Esophagus squamous epithelium (tissue), 5 donors: ENCODE data around the gene TSPEAR. TPM values are rescaled to one million over a fixed set of nuclear protein-coding genes. Genes with fewer than 3 reads are reported as not detected.

Experiments used
- DNase-seq: peaks from one replicate; lab custom pipeline; 2025; lab: John Stamatoyannopoulos, UW
- H3K27ac ChIP-seq, 4 donors: fragments of 200-600 bp; sonication (generic); one replicate each; pipeline ENCODE4 v1.5.1; 2016 to 2019; ENCODE audit warnings: mild to moderate bottlenecking in 1 of 4
- H3K27me3 ChIP-seq, 4 donors: fragments of 200-600 bp; sonication (generic); 1 replicate in 3 of 4; 2 replicates in 1 of 4; pipeline versions ENCODE4 v1.5.1 to v1.6.0; 2017 to 2021; ENCODE audit warnings: antibody characterized with exemption in 1 of 4
- H3K36me3 ChIP-seq, 3 donors: fragments of 200-600 bp; sonication (generic); one replicate each; pipeline ENCODE4 v1.5.1; 2016 to 2019
- H3K4me1 ChIP-seq, 3 donors: fragments of 200-600 bp; sonication (generic); one replicate each; pipeline ENCODE4 v1.5.1; 2017 to 2019
- H3K4me3 ChIP-seq, 4 donors: fragments of 200-600 bp; sonication (generic); 1 replicate in 3 of 4; 2 replicates in 1 of 4; pipeline ENCODE4 v1.5.1; 2016 to 2019; ENCODE audit warnings: mild to moderate bottlenecking in 2 of 4, moderate library complexity in 1 of 4
- H3K9me3 ChIP-seq, 3 donors: fragments of 200-600 bp; sonication (generic); one replicate each; pipeline ENCODE4 v1.5.1; 2016 to 2019
- POLR2A ChIP-seq, 4 donors: fragments of 450-650 bp; IDR thresholded peaks; one replicate each; pipeline ENCODE4 v1.6.1; 2017; ENCODE audit warnings: antibody characterized with exemption in 4 of 4, mild to moderate bottlenecking in 4 of 4, moderate library complexity in 3 of 4
- WGBS, 2 donors: methylation state at CpG; one replicate each; pipeline ENCODE4 v1.1.5; 2018; 5-methylcytosine and 5-hydroxymethylcytosine counted together
- intact Hi-C: fragments of 100-400 bp; cut with DNase I; formaldehyde crosslinking; loops from one replicate; pipeline ENCODE4 v1.15.0; 2022
- total RNA-seq, 4 donors: library from RNA; depleted of rRNA; stranded (reverse); fragments of >200 nt; gene quantifications; one replicate each; pipeline ENCODE4 v1.1.0, GENCODE V29; 2016
- TF ChIP-seq, protein P1 (sequence below), 6 experiments: fragments of 450-650 bp in 4 of 6; fragments of 200-600 bp in 2 of 6; sonication (generic) in 2 of 6; IDR thresholded peaks; one replicate each; pipeline ENCODE4 v1.5.1; 2016 to 2019; ENCODE audit warnings: antibody characterized with exemption in 6 of 6, mild to moderate bottlenecking in 4 of 6, moderate library complexity in 4 of 6
- donor health status: DM: yes; HTN: yes; CAD: no.

TSPEAR gene
- total RNA-seq, 4 donors from 2014 or later, result not detected

DNA sequence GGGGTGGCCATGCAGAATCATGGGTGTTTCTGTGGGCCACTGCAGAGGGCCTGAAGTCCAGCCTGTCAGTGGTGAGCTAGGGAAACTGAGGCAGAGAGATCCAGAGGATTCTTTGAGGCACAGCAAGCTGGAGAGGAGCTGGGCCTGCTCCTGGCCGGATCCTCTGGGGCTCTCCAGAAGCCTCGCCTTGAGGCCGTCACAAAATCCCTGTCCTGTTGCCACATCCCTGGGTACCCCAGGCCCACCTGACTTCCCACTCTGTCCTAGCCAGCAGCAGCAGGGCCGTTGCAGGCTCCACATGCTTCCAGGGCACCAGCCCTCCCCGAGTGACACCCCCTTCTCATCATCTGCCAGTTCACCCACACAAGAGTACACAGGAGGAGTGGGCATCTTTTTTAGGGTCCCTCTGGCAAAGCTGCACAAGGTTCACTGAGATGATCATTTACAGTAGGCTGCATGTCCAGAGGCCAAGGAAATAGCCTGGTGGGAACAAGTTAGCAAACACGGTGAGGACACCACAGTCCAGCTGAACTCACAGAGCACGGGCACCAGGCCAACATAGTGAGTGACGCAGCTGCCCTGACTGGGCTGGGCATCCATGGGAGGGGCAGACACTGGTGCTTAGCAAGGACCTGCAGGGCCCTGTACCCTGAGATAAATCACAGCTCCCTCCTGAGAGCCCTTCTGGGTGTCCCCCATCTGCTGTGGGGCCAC, 25.1 kb upstream of the TSPEAR start:
- no peaks in the 10 kb centered on the region for H3K4me1 ChIP-seq
- no peak for DNase-seq
- H3K27ac ChIP-seq, result no peak overlapping the region
- H3K9me3 ChIP-seq, result peaks cover 8 to 33% (median 21%) of the 10 kb centered on the region in 3 donors
- peaks cover 0 to 63% (median 0%) of the 10 kb centered on the region in 4 donors for H3K27me3 ChIP-seq
- intact Hi-C loops, result no loop called here
- H3K36me3 ChIP-seq, result no peaks in the 10 kb centered on the region
- TF ChIP-seq POLR2A (IDR thresholded peaks at IDR 0.05), result no peak
- TF ChIP-seq, protein P1, sequence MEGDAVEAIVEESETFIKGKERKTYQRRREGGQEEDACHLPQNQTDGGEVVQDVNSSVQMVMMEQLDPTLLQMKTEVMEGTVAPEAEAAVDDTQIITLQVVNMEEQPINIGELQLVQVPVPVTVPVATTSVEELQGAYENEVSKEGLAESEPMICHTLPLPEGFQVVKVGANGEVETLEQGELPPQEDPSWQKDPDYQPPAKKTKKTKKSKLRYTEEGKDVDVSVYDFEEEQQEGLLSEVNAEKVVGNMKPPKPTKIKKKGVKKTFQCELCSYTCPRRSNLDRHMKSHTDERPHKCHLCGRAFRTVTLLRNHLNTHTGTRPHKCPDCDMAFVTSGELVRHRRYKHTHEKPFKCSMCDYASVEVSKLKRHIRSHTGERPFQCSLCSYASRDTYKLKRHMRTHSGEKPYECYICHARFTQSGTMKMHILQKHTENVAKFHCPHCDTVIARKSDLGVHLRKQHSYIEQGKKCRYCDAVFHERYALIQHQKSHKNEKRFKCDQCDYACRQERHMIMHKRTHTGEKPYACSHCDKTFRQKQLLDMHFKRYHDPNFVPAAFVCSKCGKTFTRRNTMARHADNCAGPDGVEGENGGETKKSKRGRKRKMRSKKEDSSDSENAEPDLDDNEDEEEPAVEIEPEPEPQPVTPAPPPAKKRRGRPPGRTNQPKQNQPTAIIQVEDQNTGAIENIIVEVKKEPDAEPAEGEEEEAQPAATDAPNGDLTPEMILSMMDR (IDR thresholded peaks at IDR 0.05), result no peak
- no peak overlapping the region for H3K4me3 ChIP-seq
- 73 to 76% methylated on average over 5 of the region's 8 CpGs for WGBS, 2 donors

- H3K36me3 ChIP-seq, result no peaks in the 10 kb centered on the region
- no peak overlapping the region for H3K27ac ChIP-seq
- H3K4me3 ChIP-seq, result no peak overlapping the region
- TF ChIP-seq, protein P1 (IDR thresholded peaks at IDR 0.05), result no peak
- TF ChIP-seq POLR2A (IDR thresholded peaks at IDR 0.05), result no peak
- no peak for DNase-seq
- 75% methylated on average over 6 of the region's 6 CpGs; no CpG with 5 or more reads in 1 of the 2 donors for WGBS, 2 donors
- peaks cover 8 to 33% (median 21%) of the 10 kb centered on the region in 3 donors for H3K9me3 ChIP-seq
- no peaks in the 10 kb centered on the region for H3K4me1 ChIP-seq
- H3K27me3 ChIP-seq, result peaks cover 0 to 63% (median 0%) of the 10 kb centered on the region in 4 donors
- intact Hi-C loops, result no loop called here
Measured at GRCh38 chr21:44735821-44736220, 24.4 kb upstream of the TSPEAR start.

DNA sequence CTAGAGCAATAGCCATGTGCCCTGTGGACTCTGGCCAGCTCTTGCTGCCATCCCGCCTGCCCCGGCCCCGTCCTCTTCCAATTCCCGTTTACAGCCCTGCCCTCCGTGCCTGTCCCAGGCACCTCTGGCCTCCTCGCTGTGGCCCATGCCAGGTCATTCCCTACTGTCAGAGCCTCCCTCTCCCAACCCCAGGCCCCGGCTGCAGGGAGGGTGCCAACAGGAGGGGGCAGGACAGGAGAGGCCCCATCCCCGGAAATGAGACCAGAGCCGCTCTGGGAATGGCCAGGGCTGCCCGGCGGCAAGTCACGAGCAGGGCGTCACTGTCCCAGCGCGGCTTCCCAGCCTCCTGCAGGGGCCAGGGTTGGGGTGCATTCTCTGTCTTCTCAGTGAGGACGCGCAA, 23.5 kb upstream of the TSPEAR start:
- no peak for DNase-seq
- TF ChIP-seq, protein P1 (IDR thresholded peaks at IDR 0.05), result no peak
- TF ChIP-seq POLR2A (IDR thresholded peaks at IDR 0.05), result no peak

DNA sequence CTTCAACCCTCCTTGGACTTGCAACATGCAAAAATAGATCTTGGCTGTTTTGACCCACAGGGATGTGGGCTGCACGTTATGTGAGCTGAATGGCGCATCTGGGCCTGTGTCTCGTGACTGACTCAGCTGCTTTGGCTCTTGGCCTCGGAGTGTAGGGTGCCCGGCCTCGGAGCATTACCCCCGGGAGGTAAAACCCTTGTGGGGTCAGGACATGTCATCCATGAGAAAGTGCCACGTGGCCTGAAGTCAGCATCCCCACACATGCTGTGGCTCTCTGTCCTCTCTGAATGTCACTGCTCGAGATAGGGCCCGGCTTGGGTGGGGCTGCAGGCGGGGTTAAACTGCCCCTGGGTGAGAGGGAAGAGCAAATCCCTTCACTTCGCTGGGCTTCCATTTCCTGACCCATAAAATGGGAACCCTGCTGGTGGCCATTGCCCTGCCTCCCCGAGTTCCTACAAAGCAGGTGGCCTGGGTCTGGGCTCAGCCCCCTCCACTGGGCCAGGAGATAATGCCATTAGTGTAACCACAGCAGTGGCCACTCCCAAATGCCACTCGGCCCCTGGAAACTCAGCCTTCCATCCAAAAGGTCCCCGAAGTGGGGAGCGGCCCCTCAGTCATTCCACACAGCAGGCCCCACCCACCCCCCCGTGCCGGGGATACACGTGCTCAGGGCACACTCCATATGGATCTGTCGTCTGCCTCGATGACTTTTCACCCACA, 22.8 kb upstream of the TSPEAR start:
- Histone ChIP-seq H3K4me1 (no peaks in the 10 kb centered on the region), H3K36me3 (no peaks in the 10 kb centered on the region), H3K4me3 (no peak overlapping the region), H3K9me3 (peaks cover 8 to 30% (median 21%) of the 10 kb centered on the region in 3 donors), H3K27ac (no peak overlapping the region), H3K27me3 (peaks cover 0 to 70% (median 0%) of the 10 kb centered on the region in 4 donors)
- DNase-seq, result no peak
- no peak for TF ChIP-seq POLR2A (IDR thresholded peaks at IDR 0.05)
- TF ChIP-seq, protein P1 (IDR thresholded peaks at IDR 0.05), result no peak
- intact Hi-C loops, result no loop called here
- 74 to 82% methylated on average over 9 to 14 of the region's 21 CpGs for WGBS, 2 donors

More for the DNA sequence above, 23.5 kb upstream of the TSPEAR start:
- H3K27ac ChIP-seq, result no peak overlapping the region
- H3K4me3 ChIP-seq, result no peak overlapping the region
- intact Hi-C loops, result no loop called here
- peaks cover 8 to 33% (median 21%) of the 10 kb centered on the region in 3 donors for H3K9me3 ChIP-seq
- H3K4me1 ChIP-seq, result no peaks in the 10 kb centered on the region
- WGBS, 2 donors, result 86 to 94% methylated on average over 6 to 7 of the region's 17 CpGs
- peaks cover 0 to 63% (median 0%) of the 10 kb centered on the region in 4 donors for H3K27me3 ChIP-seq
- H3K36me3 ChIP-seq, result no peaks in the 10 kb centered on the region

GRCh38 chr21:44732956-44733355, 21.6 kb upstream of the TSPEAR start:
- H3K4me3 ChIP-seq, result no peak overlapping the region
- H3K27ac ChIP-seq, result no peak overlapping the region
- H3K4me1 ChIP-seq, result no peaks in the 10 kb centered on the region
- no peaks in the 10 kb centered on the region for H3K36me3 ChIP-seq
- H3K27me3 ChIP-seq, result peaks cover 0 to 65% (median 0%) of the 10 kb centered on the region in 4 donors
- intact Hi-C loops, result no loop called here
- 69 to 70% methylated on average over 6 to 8 of the region's 11 CpGs for WGBS, 2 donors
- TF ChIP-seq, protein P1 (IDR thresholded peaks at IDR 0.05), result no peak
- no peak for TF ChIP-seq POLR2A (IDR thresholded peaks at IDR 0.05)
- H3K9me3 ChIP-seq, result peaks cover 8 to 18% (median 15%) of the 10 kb centered on the region in 3 donors
- DNase-seq, result no peak
